ENCODE data around the gene GALR2. TPM values are rescaled to one million over a fixed set of nuclear protein-coding genes. Genes with fewer than 3 reads are reported as not detected.

The GALR2 gene
- total RNA-seq, 6 experiments from 2014 or later = 0.18 TPM; not detected in 5

GRCh38 chr17:76086384-76086783 lies 11.8 kb downstream of the GALR2 start:
- Histone ChIP-seq H3K27me3 (no peaks in the 10 kb centered on the region), H3K36me3 (peaks cover 0 to 61% (median 24%) of the 10 kb centered on the region in 4 donors), H3K9me3 (no peaks in the 10 kb centered on the region), H3K4me3 (no peak overlapping the region), H3K4me1 (no peaks in the 10 kb centered on the region), H3K27ac (no peak overlapping the region)
- ATAC-seq (no peak), DNase-seq (no peak)
- TF ChIP-seq CTCF (IDR thresholded peaks at IDR 0.05) (no peak), POLR2A (IDR thresholded peaks at IDR 0.05) (no peak)
- 94% methylated on average over 9 of the region's 9 CpGs for WGBS (ENCODE audit: insufficient coverage, low coverage, low lambda C conversion rate, missing lambda C conversion rate)
- intact Hi-C loops (cut with DNase I) = no loop called here

- WGBS (ENCODE audit: insufficient coverage, low coverage, low lambda C conversion rate, missing lambda C conversion rate) = no CpG with 5 or more reads among the region's 11 CpGs
- no peak for DNase-seq
- Histone ChIP-seq H3K4me1 (no peaks in the 10 kb centered on the region), H3K9me3 (no peaks in the 10 kb centered on the region), H3K4me3 (no peak overlapping the region), H3K27me3 (no peaks in the 10 kb centered on the region), H3K36me3 (peaks cover 0 to 61% (median 24%) of the 10 kb centered on the region in 4 donors), H3K27ac (no peak overlapping the region)
- TF ChIP-seq CTCF (IDR thresholded peaks at IDR 0.05) = no peak
- no peak for TF ChIP-seq POLR2A (IDR thresholded peaks at IDR 0.05)
- intact Hi-C loops (cut with DNase I) = no loop called here
- no peak for ATAC-seq
Measured at GRCh38 chr17:76087531-76087930, 12.9 kb downstream of the GALR2 start.

- peaks cover 0 to 61% (median 24%) of the 10 kb centered on the region in 4 donors for H3K36me3 ChIP-seq
Measured at GRCh38 chr17:76088041-76088867, 13.7 kb downstream of the GALR2 start.

GRCh38 chr17:76088868-76089576 lies 14.4 kb downstream of the GALR2 start:
- WGBS (ENCODE audit: insufficient coverage, low coverage, low lambda C conversion rate, missing lambda C conversion rate) = 87% methylated on average over 7 of the region's 25 CpGs

More at GRCh38 chr17:76088041-76088867, 13.7 kb downstream of the GALR2 start:
- Histone ChIP-seq H3K27ac (no peak overlapping the region), H3K9me3 (no peaks in the 10 kb centered on the region), H3K27me3 (no peaks in the 10 kb centered on the region), H3K4me3 (no peak overlapping the region), H3K4me1 (no peaks in the 10 kb centered on the region)
- ATAC-seq (no peak), DNase-seq (no peak)
- 83% methylated on average over 13 of the region's 25 CpGs for WGBS (ENCODE audit: insufficient coverage, low coverage, low lambda C conversion rate, missing lambda C conversion rate)
- intact Hi-C loops (cut with DNase I) = no loop called here
- no peak for TF ChIP-seq CTCF (IDR thresholded peaks at IDR 0.05)
- no peak for TF ChIP-seq POLR2A (IDR thresholded peaks at IDR 0.05)

More at GRCh38 chr17:76088868-76089576, 14.4 kb downstream of the GALR2 start:
- Histone ChIP-seq H3K9me3 (no peaks in the 10 kb centered on the region), H3K4me3 (no peak overlapping the region), H3K27ac (no peak overlapping the region), H3K4me1 (no peaks in the 10 kb centered on the region), H3K27me3 (no peaks in the 10 kb centered on the region), H3K36me3 (peaks cover 0 to 65% (median 24%) of the 10 kb centered on the region in 4 donors)
- ATAC-seq (no peak), DNase-seq (no peak)
- intact Hi-C loops (cut with DNase I) = no loop called here
- no peak for TF ChIP-seq POLR2A (IDR thresholded peaks at IDR 0.05)
- no peak for TF ChIP-seq CTCF (IDR thresholded peaks at IDR 0.05)

All from right lobe of liver (tissue), 6 donors.